Measurements from ENCODE around the gene EXOC3.

The EXOC3 gene

GRCh38 chr5:439181-439580 is 3.8 kb upstream of the EXOC3 start:
- Histone ChIP-seq H3K36me3 (ENCODE audit: insufficient read depth) (no peaks in the 10 kb centered on the region), H3K27me3 (ENCODE audit: insufficient read depth, low read depth) (no peaks in the 10 kb centered on the region), H3K4me2 (no peak overlapping the region), H3K4me1 (ENCODE audit: low read depth, poor library complexity, severe bottlenecking) (peaks cover 12% of the 10 kb centered on the region), H4K20me1 (ENCODE audit: insufficient read depth) (no peaks in the 10 kb centered on the region), H2AFZ (ENCODE audit: low read depth) (no peak overlapping the region), H3K27ac (no peak overlapping the region), H3K9ac (no peak overlapping the region), H3K79me2 (ENCODE audit: insufficient read depth, low read depth) (peaks cover 9% of the 10 kb centered on the region), H3K4me3 (IDR thresholded peaks at IDR 0.05; ENCODE audit: insufficient read depth, low read depth, low read length) (no peak overlapping the region)
- no peak for TF ChIP-seq CTCF (conservative IDR thresholded peaks at IDR 0.05; ENCODE audit: low read depth, low read length)

GRCh38 chr5:439636-440035 is 3.3 kb upstream of the EXOC3 start:
- Histone ChIP-seq H3K27ac (no peak overlapping the region), H3K27me3 (ENCODE audit: insufficient read depth, low read depth) (no peaks in the 10 kb centered on the region), H3K4me2 (no peak overlapping the region), H3K79me2 (ENCODE audit: insufficient read depth, low read depth) (peaks cover 14% of the 10 kb centered on the region), H3K4me1 (ENCODE audit: low read depth, poor library complexity, severe bottlenecking) (peaks cover 17% of the 10 kb centered on the region), H4K20me1 (ENCODE audit: insufficient read depth) (no peaks in the 10 kb centered on the region), H3K36me3 (ENCODE audit: insufficient read depth) (no peaks in the 10 kb centered on the region), H3K4me3 (IDR thresholded peaks at IDR 0.05; ENCODE audit: insufficient read depth, low read depth, low read length) (no peak overlapping the region), H2AFZ (ENCODE audit: low read depth) (no peak overlapping the region), H3K9ac (no peak overlapping the region)
- TF ChIP-seq CTCF (conservative IDR thresholded peaks at IDR 0.05; ENCODE audit: low read depth, low read length), result no peak

GRCh38 chr5:440401-441201 is 2.4 kb upstream of the EXOC3 start:
- no peaks in the 10 kb centered on the region for H4K20me1 ChIP-seq (ENCODE audit: insufficient read depth)
- peaks cover 17% of the 10 kb centered on the region for H3K4me1 ChIP-seq (ENCODE audit: low read depth, poor library complexity, severe bottlenecking)
- no peak overlapping the region for H3K4me3 ChIP-seq (IDR thresholded peaks at IDR 0.05; ENCODE audit: insufficient read depth, low read depth, low read length)
- H3K36me3 ChIP-seq (ENCODE audit: insufficient read depth), result no peaks in the 10 kb centered on the region
- no peak for TF ChIP-seq CTCF (conservative IDR thresholded peaks at IDR 0.05; ENCODE audit: low read depth, low read length)
- no peak overlapping the region for H3K9ac ChIP-seq
- no peak overlapping the region for H3K27ac ChIP-seq
- no peak overlapping the region for H2AFZ ChIP-seq (ENCODE audit: low read depth)
- H3K4me2 ChIP-seq, result no peak overlapping the region
- H3K79me2 ChIP-seq (ENCODE audit: insufficient read depth, low read depth), result peaks cover 20% of the 10 kb centered on the region
- H3K27me3 ChIP-seq (ENCODE audit: insufficient read depth, low read depth), result no peaks in the 10 kb centered on the region

GRCh38 chr5:441996-442334 is 1.0 kb upstream of the EXOC3 start:
- H3K4me1 ChIP-seq (ENCODE audit: low read depth, poor library complexity, severe bottlenecking), result peaks cover 17% of the 10 kb centered on the region

More at GRCh38 chr5:441996-442334, 1.0 kb upstream of the EXOC3 start:
- no peaks in the 10 kb centered on the region for H3K27me3 ChIP-seq (ENCODE audit: insufficient read depth, low read depth)
- H4K20me1 ChIP-seq (ENCODE audit: insufficient read depth), result no peaks in the 10 kb centered on the region
- peak overlapping the region; percentile 47; the same call in 1 of the 2 replicates for H2AFZ ChIP-seq (ENCODE audit: low read depth)
- TF ChIP-seq CTCF (conservative IDR thresholded peaks at IDR 0.05; ENCODE audit: low read depth, low read length), result no peak
- H3K4me3 ChIP-seq (IDR thresholded peaks at IDR 0.05; ENCODE audit: insufficient read depth, low read depth, low read length), result no peak overlapping the region
- no peaks in the 10 kb centered on the region; the same call in 1 of the 2 replicates for H3K36me3 ChIP-seq (ENCODE audit: insufficient read depth)
- no peak overlapping the region for H3K27ac ChIP-seq
- H3K9ac ChIP-seq, result no peak overlapping the region
- H3K79me2 ChIP-seq (ENCODE audit: insufficient read depth, low read depth), result peaks cover 20% of the 10 kb centered on the region
- H3K4me2 ChIP-seq, result peak overlapping the region; percentile 82
